KOPT-K1 (cell line): ENCODE results near the gene TGFBR1.
"Not testable (repeated sequence)": the region's sequence is repeated elsewhere in the genome, so short reads cannot be mapped to it uniquely, and the experiment has no call there.

Experiments
- H3K27ac ChIP-seq: fragments of 200-600 bp; sonication (generic); 2 replicates; pipeline ENCODE4 v1.5.1; 2016; ENCODE audit warnings: antibody characterized with exemption, mild to moderate bottlenecking, low read depth, low read length; ENCODE audit not compliant: poor library complexity, severe bottlenecking
- H3K36me3 ChIP-seq: fragments of 200-600 bp; sonication (generic); 2 replicates; pipeline ENCODE4 v1.5.1; 2017; ENCODE audit warnings: antibody characterized with exemption, mild to moderate bottlenecking, low read length, moderate library complexity; ENCODE audit not compliant: insufficient read depth
- H3K9me3 ChIP-seq: fragments of 200-600 bp; sonication (generic); 2 replicates; pipeline ENCODE4 v1.5.1; 2017; ENCODE audit warnings: antibody characterized with exemption, low read length, mild to moderate bottlenecking; ENCODE audit not compliant: insufficient read depth, poor library complexity, severe bottlenecking

Gene TGFBR1

GRCh38 chr9:99187311-99187710, 82.4 kb downstream of the TGFBR1 start:
- no peaks in the 10 kb centered on the region for H3K36me3 ChIP-seq
- no peaks in the 10 kb centered on the region for H3K9me3 ChIP-seq
- H3K27ac ChIP-seq = no peak overlapping the region

GRCh38 chr9:99189186-99189585, 84.3 kb downstream of the TGFBR1 start:
- Histone ChIP-seq H3K27ac (no peak overlapping the region), H3K9me3 (no peaks in the 10 kb centered on the region), H3K36me3 (no peaks in the 10 kb centered on the region)

- Histone ChIP-seq H3K36me3 (no peaks in the 10 kb centered on the region), H3K27ac (no peak overlapping the region), H3K9me3 (no peaks in the 10 kb centered on the region)
Measured at GRCh38 chr9:99189887-99190596, 85.1 kb downstream of the TGFBR1 start.

- no peak overlapping the region for H3K27ac ChIP-seq
- H3K9me3 ChIP-seq = no peaks in the 10 kb centered on the region
- H3K36me3 ChIP-seq = no peaks in the 10 kb centered on the region
Measured at GRCh38 chr9:99190597-99191283, 85.8 kb downstream of the TGFBR1 start.

GRCh38 chr9:99192786-99193465, 88.0 kb downstream of the TGFBR1 start:
- no peak overlapping the region for H3K27ac ChIP-seq
- H3K9me3 ChIP-seq = no peaks in the 10 kb centered on the region
- no peaks in the 10 kb centered on the region for H3K36me3 ChIP-seq

- Histone ChIP-seq H3K9me3 (no peaks in the 10 kb centered on the region), H3K27ac (no peak overlapping the region), H3K36me3 (no peaks in the 10 kb centered on the region)
Measured at GRCh38 chr9:99193466-99193821, 88.5 kb downstream of the TGFBR1 start.

GRCh38 chr9:99196484-99196883, 91.6 kb downstream of the TGFBR1 start:
- H3K36me3 ChIP-seq, H3K9me3 ChIP-seq, H3K27ac ChIP-seq: not testable (repeated sequence)

- Histone ChIP-seq H3K27ac (no peak overlapping the region), H3K9me3 (no peaks in the 10 kb centered on the region), H3K36me3 (no peaks in the 10 kb centered on the region)
Measured at GRCh38 chr9:99197124-99197630, 92.3 kb downstream of the TGFBR1 start.

GRCh38 chr9:99197987-99198386, 93.1 kb downstream of the TGFBR1 start:
- Histone ChIP-seq H3K36me3 (no peaks in the 10 kb centered on the region), H3K27ac (no peak overlapping the region), H3K9me3 (no peaks in the 10 kb centered on the region)

- H3K27ac ChIP-seq = no peak overlapping the region
- H3K36me3 ChIP-seq = no peaks in the 10 kb centered on the region
- no peaks in the 10 kb centered on the region for H3K9me3 ChIP-seq
Measured at GRCh38 chr9:99199938-99200539, 95.1 kb downstream of the TGFBR1 start.

- Histone ChIP-seq H3K9me3 (no peaks in the 10 kb centered on the region), H3K27ac (no peak overlapping the region), H3K36me3 (no peaks in the 10 kb centered on the region)
Measured at GRCh38 chr9:99201603-99202002, 96.7 kb downstream of the TGFBR1 start.
